HFFc6 (cell line): ENCODE results near the gene CTU2. TPM values are rescaled to one million over a fixed set of nuclear protein-coding genes. Genes with fewer than 3 reads are reported as not detected.

Experiments used
- DNase-seq: peaks from one replicate; pipeline ENCODE4 v3.0.0-alpha.2; 2018
- H3K27ac Mint-ChIP-seq: 2 replicates; pipeline ENCODE4 v1.8.0; 2020; ENCODE audit warnings: mild to moderate bottlenecking, mixed read lengths
- H3K27me3 Mint-ChIP-seq: 2 replicates; pipeline ENCODE4 v1.8.0; 2021; ENCODE audit warnings: mild to moderate bottlenecking, moderate library complexity, mixed read lengths; ENCODE audit not compliant: insufficient read depth
- H3K36me3 Mint-ChIP-seq: 2 replicates; pipeline ENCODE4 v1.8.0; 2021; ENCODE audit warnings: low read depth, mixed read lengths
- H3K4me1 Mint-ChIP-seq: 2 replicates; pipeline ENCODE4 v1.8.0; 2020; ENCODE audit warnings: low read depth, mixed read lengths
- H3K4me3 Mint-ChIP-seq: 2 replicates; pipeline ENCODE4 v1.8.0; 2020; ENCODE audit warnings: mild to moderate bottlenecking, moderate library complexity, mixed read lengths
- H3K9me3 Mint-ChIP-seq: 2 replicates; pipeline ENCODE4 v1.8.0; 2020; ENCODE audit warnings: mild to moderate bottlenecking, mixed read lengths
- CTCF ChIP-seq: fragments of 200-600 bp; sonication (generic); IDR thresholded peaks from 2 replicates; pipeline ENCODE4 v1.5.0; 2021; ENCODE audit warnings: antibody characterized with exemption, mild to moderate bottlenecking
- long read RNA-seq: library from polyadenylated mRNA; unstranded; transcript quantifications from one replicate; pipeline ENCODE4 v2.0.0, GENCODE V29; 2019
- total RNA-seq, 6 experiments: library from RNA; stranded (reverse); fragmentation: NEBNext Ultra II Directional; extraction: Animal tissue kit (Norgen Biotek cat#: 25700); gene quantifications; 2 replicates in 1 of 6; 3 replicates in 5 of 6; pipeline ENCODE4 v1.2.3, GENCODE V29; 2021

CTU2 gene
- total RNA-seq, result 10 to 100 TPM; 26.2 to 37.0 (median 33.2) TPM
- long read RNA-seq, transcript CTU2-202 (15 exons, 1,751 nt), result major isoform, 43 of 55 reads
- long read RNA-seq, partial matches to known transcripts, result 5 of 55 reads
- long read RNA-seq, other reads (novel, unspliced or antisense), result 6 of 55 reads

- Mint-ChIP-seq H3K9me3 (no peaks in the 10 kb centered on the region), H3K4me1 (peaks cover 26% of the 10 kb centered on the region), H3K36me3 (no peaks in the 10 kb centered on the region), H3K4me3 (peak within 1 kb of the TSS; percentile 97), H3K27ac (peak within 1 kb of the TSS; percentile 86), H3K27me3 (no peaks in the 10 kb centered on the region; the same call in 1 of the 2 replicates)
- TF ChIP-seq CTCF, result no peak
- peak; percentile 72 for DNase-seq
Measured at GRCh38 chr16:88706229-88706964, at the start of gene CTU2, which contains the start of gene RNF166. CTU2 (plus strand) TSS chr16:88706503; CDS start chr16:88706531, 28 bp downstream. RNF166 (minus strand) TSS chr16:88706408; CDS start chr16:88706325, 83 bp downstream.

GRCh38 chr16:88657371-88657770 lies 48.9 kb upstream of the CTU2 start:
- no peak for DNase-seq
- Mint-ChIP-seq H3K4me1 (peaks cover 12% of the 10 kb centered on the region), H3K27ac (no peak overlapping the region), H3K27me3 (no peaks in the 10 kb centered on the region; the same call in 1 of the 2 replicates), H3K9me3 (no peaks in the 10 kb centered on the region), H3K4me3 (no peak overlapping the region), H3K36me3 (no peaks in the 10 kb centered on the region)
- TF ChIP-seq CTCF, result no peak

GRCh38 chr16:88658714-88659113 lies 47.6 kb upstream of the CTU2 start:
- Mint-ChIP-seq H3K36me3 (no peaks in the 10 kb centered on the region), H3K27ac (no peak overlapping the region), H3K4me3 (no peak overlapping the region), H3K4me1 (peaks cover 12% of the 10 kb centered on the region), H3K9me3 (no peaks in the 10 kb centered on the region), H3K27me3 (no peaks in the 10 kb centered on the region; the same call in 1 of the 2 replicates)
- DNase-seq, result no peak
- TF ChIP-seq CTCF, result no peak

GRCh38 chr16:88659160-88659559 lies 47.1 kb upstream of the CTU2 start:
- H3K9me3 Mint-ChIP-seq, result no peaks in the 10 kb centered on the region
- H3K4me1 Mint-ChIP-seq, result peaks cover 16% of the 10 kb centered on the region
- no peak for TF ChIP-seq CTCF
- H3K36me3 Mint-ChIP-seq, result no peaks in the 10 kb centered on the region
- no peak overlapping the region for H3K4me3 Mint-ChIP-seq
- no peaks in the 10 kb centered on the region; the same call in 1 of the 2 replicates for H3K27me3 Mint-ChIP-seq
- no peak overlapping the region for H3K27ac Mint-ChIP-seq
- DNase-seq, result no peak

- H3K27ac Mint-ChIP-seq, result no peak overlapping the region
Measured at GRCh38 chr16:88661468-88661867, 44.8 kb upstream of the CTU2 start.

More at GRCh38 chr16:88661468-88661867, 44.8 kb upstream of the CTU2 start:
- Mint-ChIP-seq H3K4me3 (no peak overlapping the region), H3K4me1 (peaks cover 17% of the 10 kb centered on the region), H3K27me3 (no peaks in the 10 kb centered on the region; the same call in 1 of the 2 replicates), H3K9me3 (no peaks in the 10 kb centered on the region), H3K36me3 (0 out of 2 replicates have a peak, but pooled peaks cover under 1% of the 10 kb centered on the region)
- DNase-seq, result no peak
- TF ChIP-seq CTCF, result no peak
